Nucleus accumbens (tissue), 56 donors: Measurements from ENCODE around the gene TLE3.
A peak's percentile ranks its signal among the peaks of the same experiment; 100 is the strongest.

Experiments used
- DNase-seq, 56 donors: peaks; one replicate each; lab custom pipeline; 2025; lab: John Stamatoyannopoulos, UW

The TLE3 gene

GRCh38 chr15:70018646-70019600, 78.8 kb downstream of the TLE3 start:
- no peak for DNase-seq

- no peak for DNase-seq
Observed at GRCh38 chr15:70017801-70018200, 79.9 kb downstream of the TLE3 start.

GRCh38 chr15:70017025-70017424, 80.7 kb downstream of the TLE3 start:
- DNase-seq = no peak

- DNase-seq = no peak
Observed at GRCh38 chr15:70016511-70016994, 81.2 kb downstream of the TLE3 start.

GRCh38 chr15:70014860-70015490, 82.7 kb downstream of the TLE3 start:
- no peak for DNase-seq

- DNase-seq = no peak
Observed at GRCh38 chr15:70014331-70014730, 83.4 kb downstream of the TLE3 start.

GRCh38 chr15:70013656-70014313, 83.9 kb downstream of the TLE3 start:
- no peak for DNase-seq

GRCh38 chr15:70012895-70013294, 84.8 kb downstream of the TLE3 start:
- DNase-seq = no peak

- no peak for DNase-seq
Observed at GRCh38 chr15:70008697-70009290, 88.9 kb downstream of the TLE3 start.

GRCh38 chr15:70006259-70007147, 91.2 kb downstream of the TLE3 start:
- no peak for DNase-seq

- DNase-seq = no peak
Observed at GRCh38 chr15:70004826-70005225, 92.9 kb downstream of the TLE3 start.

- no peak for DNase-seq
Observed at GRCh38 chr15:70002897-70003296, 94.8 kb downstream of the TLE3 start.

GRCh38 chr15:70001859-70002258, 95.9 kb downstream of the TLE3 start:
- DNase-seq = no peak

- DNase-seq = no peak
Observed at GRCh38 chr15:69999392-70000085, 98.2 kb downstream of the TLE3 start.

GRCh38 chr15:69998541-69999391, 99.0 kb downstream of the TLE3 start:
- no peak for DNase-seq

- DNase-seq = peak in 42 of 56 donors; percentile 0 to 78 (median 28)
Observed at GRCh38 chr15:69997813-69998212, 99.9 kb downstream of the TLE3 start.
